OCI-M2 (cell line): ENCODE measurements around the gene RHOH.
"Not testable (repeated sequence)": the region's sequence is repeated elsewhere in the genome, so short reads cannot be mapped to it uniquely, and the experiment has no call there.

Experiments
- DNase-seq: peaks from one replicate; lab custom pipeline; 2025; ENCODE audit not compliant: unreplicated experiment; lab: John Stamatoyannopoulos, UW

RHOH gene

GRCh38 chr4:40289366-40290188 lies 92.7 kb downstream of the RHOH start:
- no peak for DNase-seq

DNA sequence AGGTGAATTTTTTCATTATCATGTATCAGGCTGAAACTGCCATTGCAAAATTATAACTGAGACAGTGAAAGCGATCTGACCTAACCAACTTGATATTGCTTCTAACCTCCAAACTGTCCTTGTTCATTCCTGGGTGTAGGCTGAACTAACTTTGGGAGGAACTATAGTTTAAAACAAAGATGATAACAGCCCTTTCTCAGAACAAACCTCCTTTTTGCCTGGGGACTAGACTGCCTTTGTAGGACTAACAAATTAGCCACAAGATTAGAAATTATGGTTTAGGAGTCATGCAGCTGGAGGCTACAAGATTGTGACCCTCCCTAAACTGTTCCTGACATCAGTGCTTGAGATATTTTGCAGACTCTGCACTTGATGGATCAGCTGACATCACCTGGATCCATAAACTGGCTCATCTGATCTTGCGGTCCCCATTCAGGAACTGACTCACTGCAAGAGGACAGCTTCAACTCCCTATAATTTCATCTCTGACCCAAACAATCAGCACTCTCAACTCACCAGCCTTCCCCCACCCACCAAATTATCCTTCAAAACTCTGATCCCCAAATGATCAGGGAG lies 93.9 kb downstream of the RHOH start:
- DNase-seq = not testable (repeated sequence)

DNA sequence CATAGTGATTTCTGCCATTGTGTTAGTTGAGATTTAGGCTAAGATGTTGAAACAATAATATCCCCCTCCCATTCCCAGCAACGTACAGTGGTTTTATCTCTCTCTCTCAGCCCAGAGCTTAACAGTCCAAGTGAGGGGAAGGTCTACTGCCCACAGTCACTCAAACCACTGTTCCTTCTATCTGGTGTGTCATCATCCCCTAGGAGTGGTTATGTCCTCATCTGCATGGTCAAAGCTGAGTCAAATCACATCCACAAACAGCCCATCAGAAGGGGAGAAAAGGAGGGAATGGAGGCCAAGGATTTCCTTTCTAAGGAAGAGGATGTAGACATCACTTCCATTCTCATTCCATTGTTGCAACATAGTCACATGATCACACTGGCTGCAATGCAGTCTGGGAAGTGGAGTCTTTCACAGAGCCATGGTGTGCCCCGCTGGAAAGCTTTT lies 95.5 kb downstream of the RHOH start:
- no peak for DNase-seq

DNA sequence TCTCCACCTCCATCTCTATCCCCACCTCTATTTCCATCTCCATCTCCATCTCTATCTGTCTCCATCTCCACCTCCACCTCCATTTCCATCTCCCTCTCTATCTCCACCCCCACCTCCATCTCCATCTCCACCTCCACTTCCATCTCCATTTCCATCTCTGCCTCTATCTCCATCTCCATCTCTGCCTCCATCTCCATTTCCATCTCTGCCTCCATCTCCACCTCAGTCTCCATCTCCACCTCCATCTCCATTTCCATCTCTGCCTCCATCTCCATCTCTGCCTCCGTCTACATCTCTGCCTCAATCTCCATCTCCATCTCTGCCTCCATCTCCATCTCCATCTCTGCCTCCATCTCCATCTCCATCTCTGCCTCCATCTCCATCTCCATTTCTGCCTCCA lies 97.5 kb downstream of the RHOH start:
- DNase-seq = no peak

- not testable (repeated sequence) for DNase-seq
Measured at GRCh38 chr4:40295030-40295429, 98.2 kb downstream of the RHOH start.

DNA sequence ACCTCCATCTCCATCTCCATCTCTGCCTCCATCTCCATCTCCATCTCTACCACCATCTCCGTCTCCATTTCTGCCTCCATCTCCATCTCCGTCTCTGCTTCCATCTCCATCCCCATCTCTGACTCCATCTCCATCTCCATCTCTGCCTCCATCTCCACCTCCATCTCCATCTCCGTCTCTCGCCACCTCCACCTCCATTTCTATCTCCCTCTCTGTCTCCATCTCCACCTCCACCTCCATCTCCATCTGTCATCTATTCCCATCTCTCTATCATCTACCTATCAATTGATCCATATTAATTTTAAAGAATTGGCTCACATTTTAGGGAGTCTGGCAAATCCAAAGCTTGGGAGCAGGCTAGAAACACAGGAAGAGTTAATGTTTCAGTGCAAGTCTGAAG lies 98.7 kb downstream of the RHOH start:
- DNase-seq = no peak
